Liver (tissue), 9 donors: ENCODE measurements around the gene IQCM. TPM values are rescaled to one million over a fixed set of nuclear protein-coding genes. Genes with fewer than 3 reads are reported as not detected.

ENCODE experiments used
- DNase-seq: peaks from one replicate; pipeline ENCODE4 v3.0.0-alpha.2; 2017; ENCODE audit warnings: low spot score
- H3K27ac ChIP-seq, 2 donors: one replicate each; pipeline ENCODE4 v1.7.0; 2013; ENCODE audit warnings: inconsistent platforms in 2 of 2, low read length in 2 of 2, control low read depth in 1 of 2, low read depth in 1 of 2, mild to moderate bottlenecking in 1 of 2
- H3K27me3 ChIP-seq, 4 donors: one replicate each; pipeline versions ENCODE4 v1.6.1 to v1.7.0; 2013; ENCODE audit warnings: low read length in 3 of 4, inconsistent platforms in 1 of 4, mild to moderate bottlenecking in 1 of 4, moderate library complexity in 1 of 4; ENCODE audit not compliant: control insufficient read depth in 4 of 4, insufficient read depth in 4 of 4
- H3K36me3 ChIP-seq, 4 donors: one replicate each; pipeline versions ENCODE4 v1.6.1 to v1.7.0; 2013; ENCODE audit warnings: low read length in 3 of 4, mild to moderate bottlenecking in 3 of 4, low read depth in 1 of 4, moderate library complexity in 1 of 4; ENCODE audit not compliant: control insufficient read depth in 4 of 4, insufficient read depth in 3 of 4
- H3K4me1 ChIP-seq, 4 donors: one replicate each; pipeline versions ENCODE4 v1.6.1 to v1.7.0; 2013; ENCODE audit warnings: low read length in 3 of 4, mild to moderate bottlenecking in 3 of 4, moderate library complexity in 1 of 4; ENCODE audit not compliant: control insufficient read depth in 4 of 4, insufficient read depth in 4 of 4
- H3K4me3 ChIP-seq, 3 donors: one replicate each; pipeline versions ENCODE4 v1.6.1 to v1.7.0; 2013; ENCODE audit warnings: low read length in 3 of 3, control low read depth in 1 of 3, low read depth in 1 of 3, mild to moderate bottlenecking in 1 of 3
- H3K9ac ChIP-seq, 2 donors: one replicate each; pipeline ENCODE4 v1.7.0; 2013; ENCODE audit warnings: low read length in 2 of 2, mild to moderate bottlenecking in 2 of 2, moderate library complexity in 2 of 2, control low read depth in 1 of 2, low read depth in 1 of 2
- H3K9me3 ChIP-seq, 4 donors: one replicate each; pipeline versions ENCODE4 v1.6.1 to v1.7.0; 2013; ENCODE audit warnings: low read length in 3 of 4; ENCODE audit not compliant: control insufficient read depth in 4 of 4
- FOXA1 ChIP-seq: IDR thresholded peaks from 2 replicates; pipeline ENCODE4 v1.6.1; 2016; ENCODE audit warnings: antibody characterized with exemption
- HNF4A ChIP-seq, 2 donors: conservative IDR thresholded peaks; 2 replicates each; pipeline ENCODE4 v1.6.1; 2016; ENCODE audit warnings: antibody characterized with exemption in 2 of 2, mild to moderate bottlenecking in 2 of 2
- HNF4G ChIP-seq: IDR thresholded peaks from 2 replicates; pipeline ENCODE4 v1.6.1; 2016; ENCODE audit warnings: antibody characterized with exemption
- JUND ChIP-seq, 2 donors: IDR thresholded peaks; 2 replicates each; pipeline ENCODE4 v1.6.1; 2016; ENCODE audit warnings: antibody characterized with exemption in 2 of 2
- NR2F2 ChIP-seq: IDR thresholded peaks from 2 replicates; pipeline ENCODE4 v1.6.1; 2016; ENCODE audit warnings: antibody characterized with exemption
- RAD21 ChIP-seq, 2 donors: IDR thresholded peaks; 2 replicates each; pipeline ENCODE4 v1.6.1; 2016; ENCODE audit warnings: antibody characterized with exemption in 2 of 2, mild to moderate bottlenecking in 2 of 2
- TAF1 ChIP-seq: conservative IDR thresholded peaks from 2 replicates; pipeline ENCODE4 v1.6.1; 2016; ENCODE audit warnings: antibody characterized with exemption, mild to moderate bottlenecking
- WGBS: extraction: QIAGEN DNeasy Blood & Tissue Kit; methylation state at CpG from one replicate; pipeline ENCODE4 v1.1.7; 2013; 5-methylcytosine and 5-hydroxymethylcytosine counted together
- polyA plus RNA-seq, 2 donors: library from polyadenylated mRNA; stranded (reverse) in 1 of 2; unstranded in 1 of 2; fragments of 200-250 nt in 1 of 2; fragments of >200 nt in 1 of 2; fragmentation: Nextera tagmentation in 1 of 2; extraction: Ambion mirVana in 1 of 2; gene quantifications; one replicate each; pipeline versions ENCODE4 v1.2.1 to v1.2.3, GENCODE V29; 2013 to 2015
- total RNA-seq, 2 donors: library from RNA; depleted of rRNA; stranded (reverse); fragments of >200 nt; gene quantifications; one replicate each; pipeline ENCODE4 v1.2.3, GENCODE V29; 2014
- TF ChIP-seq, protein P1 (sequence below): fragments of 150-350 bp; IDR thresholded peaks from 2 replicates; pipeline ENCODE4 v1.5.1; 2017; ENCODE audit warnings: improper control_type of control experiment, low read depth, low read length; ENCODE audit not compliant: missing input control
- TF ChIP-seq, protein P2 (sequence below): IDR thresholded peaks from 2 replicates; pipeline ENCODE4 v1.6.1; 2016; ENCODE audit warnings: antibody characterized with exemption
- TF ChIP-seq, protein P3 (sequence below): IDR thresholded peaks from 2 replicates; pipeline ENCODE4 v1.6.1; 2016; ENCODE audit warnings: antibody characterized with exemption, mild to moderate bottlenecking
- TF ChIP-seq, protein P4 (sequence below): IDR thresholded peaks from 2 replicates; pipeline ENCODE4 v1.6.1; 2016; ENCODE audit warnings: antibody characterized with exemption
- TF ChIP-seq, protein P5 (sequence below): IDR thresholded peaks from 2 replicates; pipeline ENCODE4 v1.6.1; 2016; ENCODE audit warnings: antibody characterized with exemption
- donor health status: healthy.
- donor health status: healthy.
- donor health status: healthy.
- donor health status: healthy.
- donor health status: healthy.

IQCM gene
- total and polyA plus RNA-seq, 4 donors = 0.08 TPM; not detected in 3

DNA sequence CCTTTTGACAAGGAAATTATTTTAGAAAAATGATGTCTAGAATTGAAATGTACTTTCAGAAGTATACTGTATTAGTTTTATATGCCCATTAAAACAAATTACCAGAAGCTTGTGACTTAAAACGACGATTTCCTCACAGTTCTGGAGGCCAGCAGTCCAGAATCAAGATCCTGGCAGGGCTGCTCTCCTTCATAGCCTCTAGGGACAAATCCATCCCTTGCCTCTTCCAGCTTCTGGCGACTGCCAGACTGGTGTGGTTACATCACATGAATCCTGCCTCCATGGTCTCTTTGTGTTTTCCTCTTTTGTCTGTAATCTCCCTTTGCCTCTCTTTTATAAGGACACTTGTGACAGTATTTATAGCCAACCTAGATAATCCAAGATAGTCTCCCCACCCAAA lies 97.1 kb downstream of the IQCM start (continued):
- no peak for TF ChIP-seq RAD21 (IDR thresholded peaks at IDR 0.05)
- no peak for TF ChIP-seq TAF1
- TF ChIP-seq, protein P1, sequence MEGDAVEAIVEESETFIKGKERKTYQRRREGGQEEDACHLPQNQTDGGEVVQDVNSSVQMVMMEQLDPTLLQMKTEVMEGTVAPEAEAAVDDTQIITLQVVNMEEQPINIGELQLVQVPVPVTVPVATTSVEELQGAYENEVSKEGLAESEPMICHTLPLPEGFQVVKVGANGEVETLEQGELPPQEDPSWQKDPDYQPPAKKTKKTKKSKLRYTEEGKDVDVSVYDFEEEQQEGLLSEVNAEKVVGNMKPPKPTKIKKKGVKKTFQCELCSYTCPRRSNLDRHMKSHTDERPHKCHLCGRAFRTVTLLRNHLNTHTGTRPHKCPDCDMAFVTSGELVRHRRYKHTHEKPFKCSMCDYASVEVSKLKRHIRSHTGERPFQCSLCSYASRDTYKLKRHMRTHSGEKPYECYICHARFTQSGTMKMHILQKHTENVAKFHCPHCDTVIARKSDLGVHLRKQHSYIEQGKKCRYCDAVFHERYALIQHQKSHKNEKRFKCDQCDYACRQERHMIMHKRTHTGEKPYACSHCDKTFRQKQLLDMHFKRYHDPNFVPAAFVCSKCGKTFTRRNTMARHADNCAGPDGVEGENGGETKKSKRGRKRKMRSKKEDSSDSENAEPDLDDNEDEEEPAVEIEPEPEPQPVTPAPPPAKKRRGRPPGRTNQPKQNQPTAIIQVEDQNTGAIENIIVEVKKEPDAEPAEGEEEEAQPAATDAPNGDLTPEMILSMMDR = no peak
- TF ChIP-seq FOXA1 = no peak
- no peak for TF ChIP-seq JUND (IDR thresholded peaks at IDR 0.05)
- TF ChIP-seq HNF4G = no peak
- no peak for TF ChIP-seq HNF4A (conservative IDR thresholded peaks at IDR 0.05)

DNA sequence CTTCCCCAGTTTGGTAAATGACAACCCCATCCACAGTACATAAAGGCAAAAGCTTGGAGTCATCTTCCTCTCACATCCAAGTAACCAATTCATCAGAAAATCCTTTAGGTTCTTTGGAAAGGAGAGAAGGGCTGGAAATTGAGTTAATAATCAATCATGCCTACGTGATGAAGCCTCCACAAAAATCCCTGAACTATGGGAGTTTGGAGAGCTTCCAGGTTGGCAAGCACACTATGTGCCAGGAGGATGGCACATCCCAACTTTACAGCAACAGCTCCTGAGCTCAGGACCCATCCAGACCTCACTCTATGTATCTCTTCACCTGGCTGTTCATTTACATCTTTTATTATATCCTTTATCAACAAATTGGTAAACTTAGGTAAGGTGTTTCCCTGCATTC lies 98.9 kb downstream of the IQCM start:
- TF ChIP-seq HNF4A (conservative IDR thresholded peaks at IDR 0.05) = no peak
- TF ChIP-seq, protein P2, sequence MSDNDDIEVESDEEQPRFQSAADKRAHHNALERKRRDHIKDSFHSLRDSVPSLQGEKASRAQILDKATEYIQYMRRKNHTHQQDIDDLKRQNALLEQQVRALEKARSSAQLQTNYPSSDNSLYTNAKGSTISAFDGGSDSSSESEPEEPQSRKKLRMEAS = no peak
- no peak for TF ChIP-seq JUND (IDR thresholded peaks at IDR 0.05)
- TF ChIP-seq, protein P3, sequence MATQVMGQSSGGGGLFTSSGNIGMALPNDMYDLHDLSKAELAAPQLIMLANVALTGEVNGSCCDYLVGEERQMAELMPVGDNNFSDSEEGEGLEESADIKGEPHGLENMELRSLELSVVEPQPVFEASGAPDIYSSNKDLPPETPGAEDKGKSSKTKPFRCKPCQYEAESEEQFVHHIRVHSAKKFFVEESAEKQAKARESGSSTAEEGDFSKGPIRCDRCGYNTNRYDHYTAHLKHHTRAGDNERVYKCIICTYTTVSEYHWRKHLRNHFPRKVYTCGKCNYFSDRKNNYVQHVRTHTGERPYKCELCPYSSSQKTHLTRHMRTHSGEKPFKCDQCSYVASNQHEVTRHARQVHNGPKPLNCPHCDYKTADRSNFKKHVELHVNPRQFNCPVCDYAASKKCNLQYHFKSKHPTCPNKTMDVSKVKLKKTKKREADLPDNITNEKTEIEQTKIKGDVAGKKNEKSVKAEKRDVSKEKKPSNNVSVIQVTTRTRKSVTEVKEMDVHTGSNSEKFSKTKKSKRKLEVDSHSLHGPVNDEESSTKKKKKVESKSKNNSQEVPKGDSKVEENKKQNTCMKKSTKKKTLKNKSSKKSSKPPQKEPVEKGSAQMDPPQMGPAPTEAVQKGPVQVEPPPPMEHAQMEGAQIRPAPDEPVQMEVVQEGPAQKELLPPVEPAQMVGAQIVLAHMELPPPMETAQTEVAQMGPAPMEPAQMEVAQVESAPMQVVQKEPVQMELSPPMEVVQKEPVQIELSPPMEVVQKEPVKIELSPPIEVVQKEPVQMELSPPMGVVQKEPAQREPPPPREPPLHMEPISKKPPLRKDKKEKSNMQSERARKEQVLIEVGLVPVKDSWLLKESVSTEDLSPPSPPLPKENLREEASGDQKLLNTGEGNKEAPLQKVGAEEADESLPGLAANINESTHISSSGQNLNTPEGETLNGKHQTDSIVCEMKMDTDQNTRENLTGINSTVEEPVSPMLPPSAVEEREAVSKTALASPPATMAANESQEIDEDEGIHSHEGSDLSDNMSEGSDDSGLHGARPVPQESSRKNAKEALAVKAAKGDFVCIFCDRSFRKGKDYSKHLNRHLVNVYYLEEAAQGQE = no peak
- TF ChIP-seq FOXA1 = no peak
- TF ChIP-seq NR2F2 = no peak
- TF ChIP-seq, protein P4, sequence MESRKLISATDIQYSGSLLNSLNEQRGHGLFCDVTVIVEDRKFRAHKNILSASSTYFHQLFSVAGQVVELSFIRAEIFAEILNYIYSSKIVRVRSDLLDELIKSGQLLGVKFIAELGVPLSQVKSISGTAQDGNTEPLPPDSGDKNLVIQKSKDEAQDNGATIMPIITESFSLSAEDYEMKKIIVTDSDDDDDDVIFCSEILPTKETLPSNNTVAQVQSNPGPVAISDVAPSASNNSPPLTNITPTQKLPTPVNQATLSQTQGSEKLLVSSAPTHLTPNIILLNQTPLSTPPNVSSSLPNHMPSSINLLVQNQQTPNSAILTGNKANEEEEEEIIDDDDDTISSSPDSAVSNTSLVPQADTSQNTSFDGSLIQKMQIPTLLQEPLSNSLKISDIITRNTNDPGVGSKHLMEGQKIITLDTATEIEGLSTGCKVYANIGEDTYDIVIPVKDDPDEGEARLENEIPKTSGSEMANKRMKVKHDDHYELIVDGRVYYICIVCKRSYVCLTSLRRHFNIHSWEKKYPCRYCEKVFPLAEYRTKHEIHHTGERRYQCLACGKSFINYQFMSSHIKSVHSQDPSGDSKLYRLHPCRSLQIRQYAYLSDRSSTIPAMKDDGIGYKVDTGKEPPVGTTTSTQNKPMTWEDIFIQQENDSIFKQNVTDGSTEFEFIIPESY = no peak
- no peak for TF ChIP-seq TAF1
- TF ChIP-seq, protein P5, sequence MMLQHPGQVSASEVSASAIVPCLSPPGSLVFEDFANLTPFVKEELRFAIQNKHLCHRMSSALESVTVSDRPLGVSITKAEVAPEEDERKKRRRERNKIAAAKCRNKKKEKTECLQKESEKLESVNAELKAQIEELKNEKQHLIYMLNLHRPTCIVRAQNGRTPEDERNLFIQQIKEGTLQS = no peak
- TF ChIP-seq, protein P1 = no peak
- Histone ChIP-seq H3K36me3 (no peaks in the 10 kb centered on the region), H3K27me3 (no peaks in the 10 kb centered on the region), H3K9ac (no peak overlapping the region), H3K27ac (no peak overlapping the region), H3K4me1 (no peaks in the 10 kb centered on the region), H3K9me3 (peaks cover 3 to 12% (median 7%) of the 10 kb centered on the region in 4 donors), H3K4me3 (no peak overlapping the region)
- no peak for DNase-seq
- WGBS = 40% methylated on average over 1 of the region's 1 CpG
